UCSD-AML1 (cell line): ENCODE measurements around the gene CATSPER3.

Experiments used
- DNase-seq: peaks from one replicate; lab custom pipeline; 2025; ENCODE audit not compliant: unreplicated experiment; lab: John Stamatoyannopoulos, UW

The CATSPER3 gene

GRCh38 chr5:135010502-135011354 lies 43.0 kb downstream of the CATSPER3 start:
- no peak for DNase-seq

- DNase-seq, result no peak
Observed at GRCh38 chr5:135011355-135012032, 43.8 kb downstream of the CATSPER3 start.

- no peak for DNase-seq
Observed at GRCh38 chr5:135012033-135012588, 44.4 kb downstream of the CATSPER3 start.

GRCh38 chr5:135012951-135013391 lies 45.3 kb downstream of the CATSPER3 start:
- DNase-seq, result no peak

- no peak for DNase-seq
Observed at GRCh38 chr5:135013445-135013844, 45.7 kb downstream of the CATSPER3 start.

- DNase-seq, result no peak
Observed at GRCh38 chr5:135013947-135014570, 46.4 kb downstream of the CATSPER3 start.

- no peak for DNase-seq
Observed at GRCh38 chr5:135015942-135016341, 48.2 kb downstream of the CATSPER3 start.

GRCh38 chr5:135016861-135017290 lies 49.2 kb downstream of the CATSPER3 start:
- DNase-seq, result no peak

- DNase-seq, result no peak
Observed at GRCh38 chr5:135018457-135018856, 50.8 kb downstream of the CATSPER3 start.

- no peak for DNase-seq
Observed at GRCh38 chr5:135019314-135019713, 51.6 kb downstream of the CATSPER3 start.

- DNase-seq, result no peak
Observed at GRCh38 chr5:135020111-135020895, 52.6 kb downstream of the CATSPER3 start.

- DNase-seq, result no peak
Observed at GRCh38 chr5:135024956-135025729, 57.4 kb downstream of the CATSPER3 start.

GRCh38 chr5:135025730-135026644 lies 58.3 kb downstream of the CATSPER3 start:
- DNase-seq, result no peak

GRCh38 chr5:135026645-135027265 lies 59.0 kb downstream of the CATSPER3 start:
- DNase-seq, result no peak

- no peak for DNase-seq
Observed at GRCh38 chr5:135027266-135027696, 59.6 kb downstream of the CATSPER3 start.

- no peak for DNase-seq
Observed at GRCh38 chr5:135027697-135028615, 60.2 kb downstream of the CATSPER3 start.

- DNase-seq, result no peak
Observed at GRCh38 chr5:135028791-135029476, 61.2 kb downstream of the CATSPER3 start.
